COR-L47 (cell line): Measurements from ENCODE around the gene HSPA5.
"Not testable (repeated sequence)": the region's sequence is repeated elsewhere in the genome, so short reads cannot be mapped to it uniquely, and the experiment has no call there.

Source experiments
- DNase-seq: peaks from one replicate; lab custom pipeline; 2025; lab: John Stamatoyannopoulos, UW

Gene HSPA5

GRCh38 chr9:125241863-125242739 lies 958 bp upstream of the HSPA5 start:
- DNase-seq, result no peak

GRCh38 chr9:125240649-125240999 lies 519 bp downstream of the HSPA5 start:
- DNase-seq, result peak; percentile 5

- DNase-seq, result no peak
These were observed 1.2 kb downstream of the HSPA5 start for GRCh38 chr9:125239631-125240597.

DNA sequence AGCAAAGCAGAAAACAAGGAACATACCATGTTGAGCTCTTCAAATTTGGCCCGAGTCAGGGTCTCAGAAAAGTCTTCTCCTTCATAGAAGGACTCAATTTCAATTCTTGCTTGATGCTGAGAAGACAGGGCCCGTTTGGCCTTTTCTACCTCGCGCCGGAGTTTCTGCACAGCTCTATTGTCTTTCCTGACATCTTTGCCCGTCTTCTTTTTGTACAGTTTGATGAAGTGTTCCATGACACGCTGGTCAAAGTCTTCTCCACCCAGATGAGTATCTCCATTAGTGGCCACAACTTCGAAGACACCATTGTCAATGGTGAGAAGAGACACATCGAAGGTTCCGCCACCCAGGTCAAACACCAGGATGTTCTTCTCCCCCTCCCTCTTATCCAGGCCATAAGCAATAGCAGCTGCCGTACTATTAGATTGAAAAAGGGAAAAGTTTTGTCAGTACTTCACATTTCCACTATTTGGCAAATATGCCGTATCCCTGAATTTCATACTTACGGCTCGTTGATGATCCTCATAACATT lies 2.2 kb downstream of the HSPA5 start:
- no peak for DNase-seq

DNA sequence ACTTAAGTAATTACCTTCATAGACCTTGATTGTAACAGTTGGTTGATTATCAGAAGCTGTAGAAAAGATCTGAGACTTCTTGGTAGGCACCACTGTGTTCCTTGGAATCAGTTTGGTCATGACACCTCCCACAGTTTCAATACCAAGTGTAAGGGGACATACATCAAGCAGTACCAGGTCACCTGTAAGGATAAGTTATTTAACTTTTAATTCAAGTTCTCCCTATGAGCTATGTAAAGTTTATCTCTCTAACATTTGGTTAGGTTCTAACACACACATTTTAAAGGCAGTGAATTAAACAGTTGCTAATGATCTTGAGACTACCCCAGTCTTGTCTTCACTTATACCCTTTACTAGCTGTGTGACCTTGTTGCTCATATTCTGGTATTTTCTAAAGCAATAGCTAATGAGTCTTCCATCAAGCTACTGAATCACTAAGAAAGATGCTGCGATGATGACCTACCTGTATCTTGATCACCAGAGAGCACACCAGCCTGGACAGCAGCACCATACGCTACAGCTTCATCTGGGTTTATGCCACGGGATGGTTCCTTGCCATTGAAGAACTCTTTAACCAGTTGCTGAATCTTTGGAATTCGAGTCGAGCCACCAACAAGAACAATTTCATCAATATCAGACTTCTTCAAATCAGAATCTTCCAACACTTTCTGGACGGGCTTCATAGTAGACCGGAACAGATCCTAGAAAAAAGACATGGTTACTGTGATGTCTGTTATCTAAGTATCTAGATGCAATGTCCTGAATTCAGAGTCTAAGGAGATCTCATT lies 2.8 kb downstream of the HSPA5 start:
- no peak for DNase-seq

- DNase-seq, result not testable (repeated sequence)
These were observed 4.5 kb downstream of the HSPA5 start for GRCh38 chr9:125236520-125237159.

DNA sequence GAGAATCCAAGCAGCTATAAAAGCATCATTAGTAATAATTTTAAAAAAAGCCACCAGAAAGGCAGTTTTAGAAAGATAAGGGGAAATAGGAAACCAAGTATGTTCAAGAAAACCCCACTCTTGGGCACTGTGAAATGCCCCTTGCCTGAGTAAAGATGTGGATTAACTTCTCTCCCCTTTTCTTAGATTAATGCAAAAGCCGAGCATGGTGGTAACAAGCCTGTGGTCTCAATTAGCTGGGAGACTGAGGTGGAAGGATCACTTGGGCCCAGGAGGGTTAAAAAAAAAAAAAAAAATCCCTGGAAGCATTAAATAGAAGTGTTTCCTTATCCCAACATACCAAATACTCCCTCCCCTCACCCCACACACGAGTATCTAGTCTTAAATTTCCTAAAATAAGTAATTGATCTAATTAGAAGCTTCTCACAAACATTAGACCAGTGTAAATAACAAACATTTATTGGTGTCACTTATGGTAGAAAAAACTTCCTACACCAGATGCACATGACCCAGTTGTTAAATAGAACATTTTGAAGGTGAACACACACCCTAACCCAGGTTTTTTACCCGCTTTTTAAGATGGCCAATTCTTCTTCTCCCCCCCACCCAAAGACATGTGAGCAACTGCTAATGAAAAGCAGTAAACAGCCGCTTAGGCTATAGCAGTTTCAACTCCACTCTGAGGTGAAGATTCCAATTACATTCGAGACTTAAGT lies 5.2 kb downstream of the HSPA5 start:
- no peak for DNase-seq

- not testable (repeated sequence) for DNase-seq
These were observed 7.0 kb downstream of the HSPA5 start for GRCh38 chr9:125234099-125234498.

- no peak for DNase-seq
These were observed 7.5 kb downstream of the HSPA5 start for GRCh38 chr9:125233678-125234077.

GRCh38 chr9:125227761-125228160 lies 13.4 kb downstream of the HSPA5 start:
- DNase-seq, result no peak

- DNase-seq, result not testable (repeated sequence)
These were observed 16.3 kb downstream of the HSPA5 start for GRCh38 chr9:125224858-125225257.

GRCh38 chr9:125218621-125219020 lies 22.5 kb downstream of the HSPA5 start:
- DNase-seq, result no peak

GRCh38 chr9:125214186-125214585 lies 27.0 kb downstream of the HSPA5 start:
- DNase-seq, result no peak

DNA sequence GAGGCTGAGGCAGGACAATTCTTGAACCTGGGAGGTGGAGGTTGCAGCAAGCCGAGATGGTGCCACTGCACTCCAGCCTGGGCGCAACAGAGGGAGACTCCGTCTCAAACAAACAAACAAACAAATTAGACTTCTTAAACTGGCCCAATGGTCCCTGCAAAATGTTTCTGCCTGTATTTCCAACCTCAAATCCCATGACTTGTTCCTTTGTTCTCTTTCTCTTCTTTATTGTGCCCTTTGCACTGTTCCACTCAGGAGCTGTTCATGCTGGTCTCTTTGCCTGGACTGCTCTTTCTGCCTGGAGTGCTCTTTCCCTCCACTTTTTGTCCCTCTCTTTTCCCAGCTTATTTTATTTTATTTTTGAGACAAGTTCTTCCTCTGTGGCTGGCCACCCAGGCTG lies 36.7 kb downstream of the HSPA5 start:
- DNase-seq, result no peak

DNA sequence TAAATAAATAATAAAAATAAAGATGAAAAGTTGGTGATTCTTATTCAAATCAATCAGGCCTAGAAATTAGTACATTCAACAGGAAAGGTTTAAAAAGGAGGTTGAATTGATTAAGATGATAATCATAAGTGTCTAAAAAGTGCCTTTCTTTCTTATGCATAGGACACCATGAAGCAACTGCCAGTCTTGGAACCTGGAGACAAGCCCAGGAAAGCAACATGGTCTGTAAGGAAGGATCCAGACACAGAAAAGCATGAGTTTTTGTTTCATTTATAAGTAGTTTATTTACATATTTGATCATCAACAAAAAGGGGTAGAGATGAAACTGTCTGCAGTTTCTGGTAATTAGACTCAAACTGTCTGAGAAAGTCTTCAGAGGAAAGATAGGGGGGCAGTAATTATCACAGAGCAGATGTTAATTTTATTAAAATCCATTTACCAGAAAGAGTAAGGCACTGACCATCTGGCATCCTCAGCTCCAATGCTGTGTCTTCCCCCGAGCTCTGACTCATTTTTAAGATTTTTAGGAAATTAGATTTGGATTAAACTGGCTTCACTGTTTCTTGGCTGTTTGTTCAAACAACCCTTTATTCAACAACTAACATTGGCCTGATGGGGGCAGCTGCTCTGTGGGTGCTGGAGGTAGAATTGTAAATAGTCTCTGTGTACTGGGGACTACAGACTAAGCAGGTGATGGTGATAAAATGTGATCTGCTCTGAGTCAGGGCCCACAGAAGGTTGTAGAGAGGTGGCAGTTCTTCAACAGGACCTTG lies 38.1 kb downstream of the HSPA5 start:
- no peak for DNase-seq

- DNase-seq, result peak; percentile 84
These were observed 40.7 kb downstream of the HSPA5 start, which contains the start of gene RABEPK for GRCh38 chr9:125200216-125201047. Gene RABEPK, plus strand, starts transcription at chr9:125200542. Its CDS starts 2,472 bp downstream, at chr9:125203014.

GRCh38 chr9:125195591-125195990 lies 45.6 kb downstream of the HSPA5 start:
- not testable (repeated sequence) for DNase-seq

- not testable (repeated sequence) for DNase-seq
These were observed 46.7 kb downstream of the HSPA5 start for GRCh38 chr9:125194466-125194865.

DNA sequence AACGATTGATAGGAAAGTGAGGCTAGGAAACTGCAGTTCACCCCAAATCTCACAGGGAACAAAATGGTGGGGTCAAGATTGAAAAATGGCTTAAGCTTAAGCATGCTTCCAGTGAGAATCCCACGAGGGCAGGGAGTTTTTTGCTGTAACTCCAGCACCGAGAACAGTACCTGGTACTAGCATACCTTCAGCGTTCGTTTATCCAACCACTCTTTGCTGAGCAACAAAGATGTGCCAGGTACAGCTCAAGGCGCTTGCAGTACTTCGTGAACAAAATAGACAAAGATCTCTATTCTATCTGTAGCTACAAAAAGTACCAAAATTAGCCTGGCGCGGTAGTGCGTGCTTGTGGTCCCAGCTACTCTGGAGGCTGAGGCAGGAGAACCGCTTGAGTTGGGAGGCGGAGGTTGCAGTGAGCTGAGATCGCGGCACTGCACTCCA lies 50.8 kb downstream of the HSPA5 start:
- DNase-seq, result no peak
